GM21737 (cell line): ENCODE data around the gene DUSP16.
"Not testable (repeated sequence)": the region's sequence is repeated elsewhere in the genome, so short reads cannot be mapped to it uniquely, and the experiment has no call there.

Experiments used
- ATAC-seq: cut with Tn5 transposase; IDR thresholded peaks from one replicate; pipeline ENCODE4 v1.9.1; 2021; ENCODE audit warnings: mild to moderate bottlenecking, moderate library complexity; ENCODE audit not compliant: unreplicated experiment

Gene DUSP16

GRCh38 chr12:12473223-12473622 lies 89.4 kb downstream of the DUSP16 start:
- no peak for ATAC-seq

DNA sequence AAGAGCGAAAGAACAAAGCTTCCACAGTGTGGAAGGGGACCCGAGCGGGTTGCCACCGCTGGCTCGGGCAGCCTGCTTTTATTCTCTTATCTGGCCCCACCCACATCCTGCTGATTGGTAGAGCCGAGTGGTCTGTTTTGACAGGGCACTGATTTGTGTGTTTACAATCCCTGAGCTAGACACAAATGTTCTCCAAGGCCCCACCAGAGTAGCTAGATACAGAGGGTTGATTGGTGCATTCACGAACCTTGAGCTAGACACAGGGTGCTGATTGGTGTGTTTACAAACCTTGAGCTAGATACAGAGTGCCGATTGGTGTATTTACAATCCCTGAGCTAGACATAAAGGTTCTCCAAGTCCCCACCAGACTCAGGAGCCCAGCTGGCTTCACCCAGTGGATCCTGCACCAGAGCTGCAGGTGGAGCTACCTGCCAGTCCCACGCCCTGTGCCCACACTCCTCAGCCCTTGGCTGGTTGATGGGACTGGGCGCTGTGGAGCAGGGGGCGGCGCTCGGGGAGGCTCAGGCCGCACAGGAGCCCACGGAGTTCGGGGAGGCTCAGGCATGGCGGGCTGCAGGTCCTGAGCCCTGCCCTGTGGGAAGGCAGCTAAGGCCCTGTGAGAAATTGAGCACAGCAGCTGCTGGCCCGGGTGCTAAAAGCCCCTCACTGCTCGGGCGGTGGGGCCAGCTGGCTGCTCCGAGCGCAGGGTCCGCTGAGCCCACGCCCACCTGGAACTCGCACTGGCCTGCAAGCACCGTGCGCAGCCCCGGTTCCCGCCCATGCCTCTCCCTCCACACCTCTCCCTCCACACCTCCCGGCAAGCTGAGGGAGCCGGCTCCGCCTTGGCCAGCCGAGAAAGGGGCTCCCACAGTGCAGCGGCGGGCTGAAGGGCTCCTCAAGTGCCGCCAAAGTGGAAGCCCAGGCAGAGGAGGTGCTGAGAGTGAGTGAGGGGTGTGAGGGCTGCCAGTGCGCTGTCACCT lies 90.4 kb downstream of the DUSP16 start:
- ATAC-seq = not testable (repeated sequence)

GRCh38 chr12:12470751-12471306 lies 91.8 kb downstream of the DUSP16 start:
- ATAC-seq = no peak

- no peak for ATAC-seq
Measured at GRCh38 chr12:12469386-12469785, 93.3 kb downstream of the DUSP16 start.

- no peak for ATAC-seq
Measured at GRCh38 chr12:12468575-12468974, 94.1 kb downstream of the DUSP16 start.

DNA sequence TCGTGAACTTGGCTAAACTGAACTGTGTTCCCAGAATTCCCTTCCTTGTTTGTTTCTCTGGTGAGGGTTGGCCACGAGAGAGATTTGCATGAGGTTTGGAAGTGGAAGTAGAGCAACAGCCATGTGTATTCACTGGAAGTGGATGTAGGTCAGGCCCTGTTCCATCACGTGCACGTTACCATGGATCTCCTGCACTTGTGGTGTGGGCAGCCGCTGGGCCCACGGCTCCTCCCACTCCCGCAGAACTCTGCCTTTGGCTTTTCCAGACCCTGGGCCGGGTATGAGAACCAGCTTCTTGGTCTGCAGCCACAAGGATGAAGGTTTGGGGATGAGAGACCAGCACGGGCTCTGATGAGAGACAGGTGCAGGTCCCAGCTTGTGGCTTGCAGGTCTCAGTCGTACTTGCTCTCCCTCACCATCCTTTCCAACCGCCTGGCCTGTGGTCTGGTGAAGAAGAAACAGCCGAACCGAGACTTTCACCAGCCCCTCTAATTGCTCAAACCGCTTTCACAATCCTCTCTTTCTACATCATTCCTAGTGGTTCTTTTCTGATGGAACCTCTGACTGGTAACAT lies 94.9 kb downstream of the DUSP16 start:
- ATAC-seq = no peak

DNA sequence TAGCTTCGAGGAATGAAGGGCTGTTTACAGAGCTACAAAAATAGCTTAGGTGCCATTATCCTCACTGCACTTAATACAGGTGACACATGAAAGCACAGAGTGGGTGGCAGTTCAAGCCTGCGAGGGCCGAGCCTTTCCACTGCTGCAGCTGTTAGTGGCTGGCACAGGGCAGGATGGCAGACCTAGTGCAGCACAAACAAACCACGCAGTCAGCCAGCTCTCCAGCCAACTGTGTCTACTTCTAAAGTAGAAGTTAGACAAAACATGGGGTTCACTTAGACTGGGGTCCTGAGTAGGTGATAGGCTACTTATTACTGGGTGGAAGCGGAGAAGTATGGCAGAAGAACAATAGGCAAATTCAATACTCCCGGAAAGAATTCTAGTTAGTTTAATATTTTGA lies 95.4 kb downstream of the DUSP16 start:
- no peak for ATAC-seq

GRCh38 chr12:12466157-12466556 lies 96.5 kb downstream of the DUSP16 start:
- no peak for ATAC-seq

DNA sequence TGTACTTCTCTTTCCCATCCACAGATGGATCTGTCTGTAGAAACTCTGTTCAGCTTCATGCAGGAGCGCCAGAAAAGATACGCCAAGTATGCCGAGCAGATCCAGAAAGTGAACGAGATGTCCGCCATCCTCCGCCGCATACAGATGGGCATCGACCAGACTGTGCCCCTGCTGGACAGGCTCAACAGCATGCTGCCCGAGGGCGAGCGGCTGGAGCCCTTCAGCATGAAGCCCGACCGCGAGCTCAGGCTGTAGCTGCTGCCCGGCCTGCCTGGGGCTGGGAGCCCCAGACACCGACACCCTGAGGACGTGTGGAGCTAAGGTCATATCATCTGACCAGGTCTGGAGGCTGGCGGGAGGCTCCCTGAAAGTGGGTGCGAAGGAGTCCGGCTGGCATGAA lies 97.1 kb downstream of the DUSP16 start:
- no peak for ATAC-seq

GRCh38 chr12:12461923-12462315 lies 100.7 kb downstream of the DUSP16 start:
- no peak for ATAC-seq

- no peak for ATAC-seq
Measured at GRCh38 chr12:12460935-12461922, 101.4 kb downstream of the DUSP16 start.

- no peak for ATAC-seq
Measured at GRCh38 chr12:12456637-12457036, 106.0 kb downstream of the DUSP16 start.

DNA sequence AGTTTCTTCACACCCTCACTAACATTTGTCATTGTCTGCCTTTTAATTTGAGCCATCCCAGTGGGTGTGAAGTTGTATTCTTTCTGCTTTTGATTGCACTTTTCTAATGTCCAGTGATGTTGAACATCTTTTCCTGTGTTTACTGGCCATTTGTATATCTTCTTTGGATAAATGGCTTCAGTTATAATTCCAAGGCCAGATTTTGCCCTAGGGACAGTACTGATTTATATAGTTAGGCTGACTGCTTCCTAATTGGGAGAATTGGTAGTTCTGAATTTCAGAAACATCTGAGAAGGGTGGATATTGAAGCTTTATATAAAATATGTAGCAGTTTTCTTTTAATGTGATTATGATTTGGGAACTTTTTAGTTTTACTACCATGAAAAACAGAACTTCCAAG lies 108.3 kb downstream of the DUSP16 start:
- no peak for ATAC-seq

DNA sequence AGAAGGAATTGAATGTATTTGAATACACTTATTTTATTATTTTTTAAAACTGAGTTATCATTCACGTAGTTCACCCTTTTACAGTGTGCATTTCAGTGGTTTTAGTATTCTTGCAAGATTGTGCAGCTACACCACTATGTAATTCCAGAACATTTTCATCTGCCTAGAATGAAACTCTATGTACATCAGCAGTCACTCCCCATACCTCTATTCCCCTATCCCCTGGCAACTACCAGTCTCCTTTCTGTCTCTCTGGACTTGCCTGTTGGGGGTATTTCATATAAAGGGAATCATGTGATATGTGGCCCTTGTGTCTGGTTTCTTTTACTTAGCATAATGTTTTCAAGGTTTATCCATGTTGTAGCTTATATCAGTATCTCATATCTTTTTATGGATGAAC lies 109.0 kb downstream of the DUSP16 start:
- ATAC-seq = no peak

- ATAC-seq = no peak
Measured at GRCh38 chr12:12452326-12452902, 110.2 kb downstream of the DUSP16 start.

- no peak for ATAC-seq
Measured at GRCh38 chr12:12451098-12451497, 111.6 kb downstream of the DUSP16 start.

GRCh38 chr12:12450043-12450471 lies 112.6 kb downstream of the DUSP16 start:
- no peak for ATAC-seq

GRCh38 chr12:12449533-12450025 lies 113.1 kb downstream of the DUSP16 start:
- no peak for ATAC-seq

GRCh38 chr12:12447837-12448236 lies 114.8 kb downstream of the DUSP16 start:
- no peak for ATAC-seq

- no peak for ATAC-seq
Measured at GRCh38 chr12:12447236-12447635, 115.4 kb downstream of the DUSP16 start.
